HEK293 (cell line): ENCODE data around the gene ZNF521.

Experiments
- CTCF ChIA-PET: fragments of 350-600 bp; formaldehyde crosslinking; extraction: SDS; loops from one replicate; lab custom pipeline; 2021; ENCODE audit warnings: antibody characterized with exemption; lab: Yijun Ruan, JAX
- POLR2A ChIA-PET: fragments of 300-600 bp; formaldehyde crosslinking; extraction: SDS; loops from one replicate; lab custom pipeline; 2020; ENCODE audit warnings: antibody characterized with exemption, inconsistent platforms; lab: Yijun Ruan, JAX
- H3K27ac ChIP-seq: fragments of 200-500 bp; sonication (Bioruptor generic); 2 replicates; pipeline ENCODE4 v1.5.1; 2014; ENCODE audit warnings: low read depth, low read length, control low read depth, inconsistent platforms; ENCODE audit errors: extremely low read depth
- H3K36me3 ChIP-seq, 2 experiments: fragments of 200-500 bp in 1 of 2; sonication (Bioruptor generic) in 1 of 2; 1 replicate in 1 of 2; 2 replicates in 1 of 2; pipeline ENCODE4 v1.5.1; 2014 to 2017; ENCODE audit warnings: inconsistent platforms in 2 of 2, low read length in 2 of 2; ENCODE audit not compliant: control insufficient read depth in 2 of 2, insufficient read depth in 1 of 2
- H3K4me1 ChIP-seq: fragments of 200-500 bp; sonication (Bioruptor generic); 2 replicates; pipeline ENCODE4 v1.5.1; 2014; ENCODE audit warnings: mild to moderate bottlenecking, low read length, inconsistent platforms; ENCODE audit not compliant: control insufficient read depth, insufficient read depth
- H3K4me3 ChIP-seq: 2 replicates; pipeline ENCODE4 v1.5.1; 2011; ENCODE audit warnings: low read depth, mild to moderate bottlenecking, control low read depth, low read length, moderate library complexity
- H3K9me3 ChIP-seq: fragments of 200-500 bp; sonication (Bioruptor generic); 2 replicates; pipeline ENCODE4 v1.5.1; 2014; ENCODE audit warnings: low read depth, low read length, inconsistent platforms; ENCODE audit not compliant: control insufficient read depth, insufficient read depth
- FEZF1 ChIP-seq: fragments of 450-650 bp; formaldehyde crosslinking; IDR thresholded peaks from 2 replicates; pipeline ENCODE4 v1.5.1; 2016; ENCODE audit warnings: missing biosample characterization, missing genetic modification characterization
- GFI1B ChIP-seq: fragments of 450-650 bp; formaldehyde crosslinking; IDR thresholded peaks from 2 replicates; pipeline ENCODE4 v1.5.1; 2016; ENCODE audit warnings: missing biosample characterization, missing genetic modification characterization
- KLF8 ChIP-seq: fragments of 450-650 bp; formaldehyde crosslinking; IDR thresholded peaks from 2 replicates; pipeline ENCODE4 v1.5.1; 2016; ENCODE audit warnings: missing biosample characterization, missing genetic modification characterization
- MYNN ChIP-seq: fragments of 450-650 bp; formaldehyde crosslinking; IDR thresholded peaks from 2 replicates; pipeline ENCODE4 v1.5.1; 2016; ENCODE audit warnings: missing biosample characterization, missing genetic modification characterization, borderline replicate concordance
- MZF1 ChIP-seq: fragments of 450-650 bp; formaldehyde crosslinking; IDR thresholded peaks from 2 replicates; pipeline ENCODE4 v1.5.1; 2017; ENCODE audit warnings: missing biosample characterization, missing genetic modification characterization, borderline replicate concordance
- SP7 ChIP-seq: fragments of 450-650 bp; formaldehyde crosslinking; IDR thresholded peaks from 2 replicates; pipeline ENCODE4 v1.5.1; 2016; ENCODE audit warnings: missing biosample characterization, missing genetic modification characterization
- WT1 ChIP-seq: fragments of 450-650 bp; formaldehyde crosslinking; IDR thresholded peaks from 2 replicates; pipeline ENCODE4 v1.5.1; 2016; ENCODE audit warnings: missing biosample characterization, missing genetic modification characterization
- ZFHX2 ChIP-seq: fragments of 450-650 bp; formaldehyde crosslinking; conservative IDR thresholded peaks from 2 replicates; pipeline ENCODE4 v1.5.1; 2016; ENCODE audit warnings: missing biosample characterization, missing genetic modification characterization
- ZFP3 ChIP-seq: fragments of 450-650 bp; formaldehyde crosslinking; IDR thresholded peaks from 2 replicates; pipeline ENCODE4 v1.5.1; 2016; ENCODE audit warnings: low read depth, missing biosample characterization, missing genetic modification characterization
- ZNF114 ChIP-seq: fragments of 450-650 bp; formaldehyde crosslinking; IDR thresholded peaks from 2 replicates; pipeline ENCODE4 v1.5.0; 2017; ENCODE audit warnings: missing biosample characterization, missing genetic modification characterization
- ZNF132 ChIP-seq: fragments of 450-650 bp; formaldehyde crosslinking; IDR thresholded peaks from 2 replicates; pipeline ENCODE4 v1.5.1; 2017; ENCODE audit warnings: missing biosample characterization, missing genetic modification characterization, borderline replicate concordance
- ZNF146 ChIP-seq: fragments of 450-650 bp; formaldehyde crosslinking; IDR thresholded peaks from 2 replicates; pipeline ENCODE4 v1.5.1; 2016; ENCODE audit warnings: missing biosample characterization, missing genetic modification characterization
- ZNF169 ChIP-seq: fragments of 450-650 bp; formaldehyde crosslinking; IDR thresholded peaks from 2 replicates; pipeline ENCODE4 v1.5.1; 2016; ENCODE audit warnings: missing biosample characterization, missing genetic modification characterization
- ZNF239 ChIP-seq: fragments of 450-650 bp; formaldehyde crosslinking; IDR thresholded peaks from 2 replicates; pipeline ENCODE4 v1.5.1; 2016; ENCODE audit warnings: missing biosample characterization, missing genetic modification characterization
- ZNF548 ChIP-seq: fragments of 450-650 bp; formaldehyde crosslinking; IDR thresholded peaks from 2 replicates; pipeline ENCODE4 v1.5.1; 2016; ENCODE audit warnings: missing biosample characterization, missing genetic modification characterization
- ZNF571 ChIP-seq: fragments of 450-650 bp; formaldehyde crosslinking; IDR thresholded peaks from 2 replicates; pipeline ENCODE4 v1.5.0; 2017; ENCODE audit warnings: missing biosample characterization, missing genetic modification characterization
- ZNF621 ChIP-seq: fragments of 450-650 bp; formaldehyde crosslinking; IDR thresholded peaks from 2 replicates; pipeline ENCODE4 v1.5.1; 2017; ENCODE audit warnings: missing biosample characterization, missing genetic modification characterization
- ZNF629 ChIP-seq: fragments of 450-650 bp; formaldehyde crosslinking; IDR thresholded peaks from 2 replicates; pipeline ENCODE4 v1.5.1; 2017; ENCODE audit warnings: missing biosample characterization, missing genetic modification characterization
- ZNF670 ChIP-seq: fragments of 450-650 bp; formaldehyde crosslinking; IDR thresholded peaks from 2 replicates; pipeline ENCODE4 v1.5.1; 2016; ENCODE audit warnings: missing biosample characterization, missing genetic modification characterization, low read depth
- ZNF701 ChIP-seq: fragments of 450-650 bp; formaldehyde crosslinking; IDR thresholded peaks from 2 replicates; pipeline ENCODE4 v1.5.1; 2016; ENCODE audit warnings: missing biosample characterization, missing genetic modification characterization
- ZNF785 ChIP-seq: fragments of 450-650 bp; formaldehyde crosslinking; IDR thresholded peaks from 2 replicates; pipeline ENCODE4 v1.5.1; 2016; ENCODE audit warnings: missing biosample characterization, missing genetic modification characterization
- ZNF792 ChIP-seq: fragments of 450-650 bp; formaldehyde crosslinking; IDR thresholded peaks from 2 replicates; pipeline ENCODE4 v1.5.1; 2016; ENCODE audit warnings: missing biosample characterization, missing genetic modification characterization
- TF ChIP-seq, protein P1 (sequence below): fragments of 450-650 bp; formaldehyde crosslinking; conservative IDR thresholded peaks from 2 replicates; pipeline ENCODE4 v1.5.1; 2016; ENCODE audit warnings: low read depth, missing biosample characterization, missing genetic modification characterization
- TF ChIP-seq, protein P2 (sequence below): fragments of 450-650 bp; formaldehyde crosslinking; IDR thresholded peaks from 2 replicates; pipeline ENCODE4 v1.5.1; 2017; ENCODE audit warnings: missing biosample characterization, mild to moderate bottlenecking, missing genetic modification characterization, moderate library complexity
- TF ChIP-seq, protein P3 (sequence below): fragments of 450-650 bp; formaldehyde crosslinking; IDR thresholded peaks from 2 replicates; pipeline ENCODE4 v1.5.1; 2016; ENCODE audit warnings: missing biosample characterization, missing genetic modification characterization

Gene ZNF521

DNA sequence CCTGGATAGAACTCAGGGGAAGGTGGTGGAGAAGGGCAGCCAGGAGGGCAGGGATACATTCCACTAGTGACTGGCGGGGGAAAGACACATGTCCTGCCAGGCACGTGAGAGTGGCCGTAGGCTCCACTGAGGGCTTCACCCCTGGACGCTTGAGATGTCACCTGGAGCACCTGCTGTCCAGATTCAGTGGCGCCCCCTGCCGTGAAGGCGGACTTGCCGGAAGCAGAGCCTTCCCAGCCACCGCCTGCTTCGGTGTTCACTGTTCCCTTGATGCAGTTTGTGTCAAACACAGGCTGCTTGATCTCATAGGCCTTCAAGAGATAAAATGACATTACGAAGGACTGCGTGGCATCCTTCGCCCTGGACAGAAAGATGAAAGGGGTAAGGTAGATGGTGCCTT, 335.3 kb downstream of the ZNF521 start:
- CTCF ChIA-PET, result no interaction called here
- TF ChIP-seq KLF8 (tag by site-specific recombination) (no peak), ZNF239 (tag by site-specific recombination) (no peak), ZNF785 (tag by site-specific recombination) (no peak), WT1 (no peak), ZNF132 (tag by site-specific recombination) (no peak), ZNF548 (tag by site-specific recombination) (no peak), FEZF1 (tag by site-specific recombination) (no peak)
- TF ChIP-seq, protein P1, sequence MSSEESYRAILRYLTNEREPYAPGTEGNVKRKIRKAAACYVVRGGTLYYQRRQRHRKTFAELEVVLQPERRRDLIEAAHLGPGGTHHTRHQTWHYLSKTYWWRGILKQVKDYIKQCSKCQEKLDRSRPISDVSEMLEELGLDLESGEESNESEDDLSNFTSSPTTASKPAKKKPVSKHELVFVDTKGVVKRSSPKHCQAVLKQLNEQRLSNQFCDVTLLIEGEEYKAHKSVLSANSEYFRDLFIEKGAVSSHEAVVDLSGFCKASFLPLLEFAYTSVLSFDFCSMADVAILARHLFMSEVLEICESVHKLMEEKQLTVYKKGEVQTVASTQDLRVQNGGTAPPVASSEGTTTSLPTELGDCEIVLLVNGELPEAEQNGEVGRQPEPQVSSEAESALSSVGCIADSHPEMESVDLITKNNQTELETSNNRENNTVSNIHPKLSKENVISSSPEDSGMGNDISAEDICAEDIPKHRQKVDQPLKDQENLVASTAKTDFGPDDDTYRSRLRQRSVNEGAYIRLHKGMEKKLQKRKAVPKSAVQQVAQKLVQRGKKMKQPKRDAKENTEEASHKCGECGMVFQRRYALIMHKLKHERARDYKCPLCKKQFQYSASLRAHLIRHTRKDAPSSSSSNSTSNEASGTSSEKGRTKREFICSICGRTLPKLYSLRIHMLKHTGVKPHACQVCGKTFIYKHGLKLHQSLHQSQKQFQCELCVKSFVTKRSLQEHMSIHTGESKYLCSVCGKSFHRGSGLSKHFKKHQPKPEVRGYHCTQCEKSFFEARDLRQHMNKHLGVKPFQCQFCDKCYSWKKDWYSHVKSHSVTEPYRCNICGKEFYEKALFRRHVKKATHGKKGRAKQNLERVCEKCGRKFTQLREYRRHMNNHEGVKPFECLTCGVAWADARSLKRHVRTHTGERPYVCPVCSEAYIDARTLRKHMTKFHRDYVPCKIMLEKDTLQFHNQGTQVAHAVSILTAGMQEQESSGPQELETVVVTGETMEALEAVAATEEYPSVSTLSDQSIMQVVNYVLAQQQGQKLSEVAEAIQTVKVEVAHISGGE (tag by site-specific recombination), result no peak
- TF ChIP-seq, all 188 proteins: peak for 0
- no peaks in the 10 kb centered on the region for H3K9me3 ChIP-seq
- H3K27ac ChIP-seq, result no peak overlapping the region
- H3K36me3 ChIP-seq, result no peaks in the 10 kb centered on the region
- no peak overlapping the region for H3K4me3 ChIP-seq
- POLR2A ChIA-PET, result no interaction called here
- H3K4me1 ChIP-seq, result no peaks in the 10 kb centered on the region

DNA sequence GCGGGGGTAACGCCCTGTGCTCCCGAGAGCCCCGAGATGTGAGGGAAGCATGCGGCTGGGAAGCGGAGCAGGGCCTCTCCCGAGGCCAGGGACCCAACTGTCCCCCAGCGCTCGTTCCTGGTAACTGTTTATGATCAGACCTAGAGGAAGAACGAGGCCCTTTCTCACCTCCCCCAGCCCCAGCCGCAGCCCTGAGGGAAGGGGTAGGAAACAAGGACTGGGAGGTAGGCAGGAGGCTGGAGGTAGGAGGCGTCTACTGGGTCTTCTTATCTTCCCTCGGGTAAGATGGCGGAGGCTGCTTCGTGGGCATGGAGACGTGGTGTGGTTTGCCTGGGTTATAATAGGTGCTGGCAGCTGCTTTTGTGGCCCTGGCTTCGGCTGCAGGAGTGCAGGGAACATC, 335.8 kb downstream of the ZNF521 start:
- H3K27ac ChIP-seq, result no peak overlapping the region
- TF ChIP-seq ZNF792 (tag by site-specific recombination) (no peak), ZFP3 (no peak), MYNN (tag by site-specific recombination) (no peak), ZNF670 (tag by site-specific recombination) (no peak), ZNF571 (no peak), ZNF629 (no peak), ZNF146 (tag by site-specific recombination) (no peak), SP7 (no peak), MZF1 (tag by site-specific recombination) (no peak), ZNF114 (tag by site-specific recombination) (no peak), GFI1B (tag by site-specific recombination) (no peak), ZNF169 (tag by site-specific recombination) (no peak), ZNF621 (tag by site-specific recombination) (no peak), ZFHX2 (tag by site-specific recombination) (no peak), ZNF701 (tag by site-specific recombination) (no peak)
- TF ChIP-seq, protein P2, sequence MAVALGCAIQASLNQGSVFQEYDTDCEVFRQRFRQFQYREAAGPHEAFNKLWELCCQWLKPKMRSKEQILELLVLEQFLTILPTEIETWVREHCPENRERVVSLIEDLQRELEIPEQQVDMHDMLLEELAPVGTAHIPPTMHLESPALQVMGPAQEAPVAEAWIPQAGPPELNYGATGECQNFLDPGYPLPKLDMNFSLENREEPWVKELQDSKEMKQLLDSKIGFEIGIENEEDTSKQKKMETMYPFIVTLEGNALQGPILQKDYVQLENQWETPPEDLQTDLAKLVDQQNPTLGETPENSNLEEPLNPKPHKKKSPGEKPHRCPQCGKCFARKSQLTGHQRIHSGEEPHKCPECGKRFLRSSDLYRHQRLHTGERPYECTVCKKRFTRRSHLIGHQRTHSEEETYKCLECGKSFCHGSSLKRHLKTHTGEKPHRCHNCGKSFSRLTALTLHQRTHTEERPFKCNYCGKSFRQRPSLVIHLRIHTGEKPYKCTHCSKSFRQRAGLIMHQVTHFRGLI (tag by site-specific recombination), result no peak
- TF ChIP-seq, protein P3, sequence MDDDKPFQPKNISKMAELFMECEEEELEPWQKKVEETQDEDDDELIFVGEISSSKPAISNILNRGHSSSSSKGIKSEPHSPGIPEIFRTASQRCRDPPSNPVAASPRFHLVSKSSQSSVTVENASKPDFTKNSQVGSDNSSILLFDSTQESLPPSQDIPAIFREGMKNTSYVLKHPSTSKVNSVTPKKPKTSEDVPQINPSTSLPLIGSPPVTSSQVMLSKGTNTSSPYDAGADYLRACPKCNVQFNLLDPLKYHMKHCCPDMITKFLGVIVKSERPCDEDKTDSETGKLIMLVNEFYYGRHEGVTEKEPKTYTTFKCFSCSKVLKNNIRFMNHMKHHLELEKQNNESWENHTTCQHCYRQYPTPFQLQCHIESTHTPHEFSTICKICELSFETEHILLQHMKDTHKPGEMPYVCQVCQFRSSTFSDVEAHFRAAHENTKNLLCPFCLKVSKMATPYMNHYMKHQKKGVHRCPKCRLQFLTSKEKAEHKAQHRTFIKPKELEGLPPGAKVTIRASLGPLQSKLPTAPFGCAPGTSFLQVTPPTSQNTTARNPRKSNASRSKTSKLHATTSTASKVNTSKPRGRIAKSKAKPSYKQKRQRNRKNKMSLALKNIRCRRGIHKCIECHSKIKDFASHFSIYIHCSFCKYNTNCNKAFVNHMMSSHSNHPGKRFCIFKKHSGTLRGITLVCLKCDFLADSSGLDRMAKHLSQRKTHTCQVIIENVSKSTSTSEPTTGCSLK (tag by site-specific recombination), result no peak
- no peaks in the 10 kb centered on the region for H3K4me1 ChIP-seq
- H3K36me3 ChIP-seq, result no peaks in the 10 kb centered on the region
- ChIA-PET CTCF (interaction anchor here (0.7 kb wide), 1 partner anchor 14 kb away, joined by 3 read pairs; no protein-coding TSS in a partner anchor), POLR2A (no interaction called here)
- no peaks in the 10 kb centered on the region for H3K9me3 ChIP-seq
- no peak overlapping the region for H3K4me3 ChIP-seq
